SH-SY5Y (cell line): ENCODE results near the gene ZNF764.

ENCODE experiments used
- GATA2 ChIP-seq: IDR thresholded peaks from 2 replicates; pipeline ENCODE4 v1.6.1; 2011; ENCODE audit warnings: mild to moderate bottlenecking, low read depth, low read length
- GATA3 ChIP-seq: IDR thresholded peaks from 2 replicates; pipeline ENCODE4 v1.6.1; 2011; ENCODE audit warnings: low read depth, mild to moderate bottlenecking, low read length, moderate library complexity

ZNF764 gene

GRCh38 chr16:30557957-30558788, at the start of gene ZNF764:
TSS of gene ZNF764 (minus strand) at chr16:30558374. CDS start at chr16:30558182, 192 bp downstream.
- no peak for TF ChIP-seq GATA3
- no peak for TF ChIP-seq GATA2

- no peak for TF ChIP-seq GATA2
- no peak for TF ChIP-seq GATA3
Observed at GRCh38 chr16:30606004-30606403, 47.8 kb upstream of the ZNF764 start.

- TF ChIP-seq GATA2 (no peak), GATA3 (no peak)
Observed at GRCh38 chr16:30605158-30605557, 47.0 kb upstream of the ZNF764 start.

- TF ChIP-seq GATA3: no peak
- no peak for TF ChIP-seq GATA2
Observed at GRCh38 chr16:30604316-30604947, 46.3 kb upstream of the ZNF764 start.

GRCh38 chr16:30603945-30604315, 45.8 kb upstream of the ZNF764 start:
- TF ChIP-seq GATA2 (no peak), GATA3 (no peak)

GRCh38 chr16:30602616-30603277, 44.6 kb upstream of the ZNF764 start:
- TF ChIP-seq GATA2 (no peak), GATA3 (no peak)

- TF ChIP-seq GATA2: no peak
- TF ChIP-seq GATA3: no peak
Observed at GRCh38 chr16:30601966-30602365, 43.8 kb upstream of the ZNF764 start.

GRCh38 chr16:30600929-30601328, 42.8 kb upstream of the ZNF764 start:
- TF ChIP-seq GATA2: no peak
- no peak for TF ChIP-seq GATA3

- no peak for TF ChIP-seq GATA3
- no peak for TF ChIP-seq GATA2
Observed at GRCh38 chr16:30600215-30600614, 42.0 kb upstream of the ZNF764 start.

GRCh38 chr16:30592871-30593270, 34.7 kb upstream of the ZNF764 start:
- TF ChIP-seq GATA3 (no peak), GATA2 (no peak)

GRCh38 chr16:30588651-30589050, 30.5 kb upstream of the ZNF764 start:
- TF ChIP-seq GATA3 (no peak), GATA2 (no peak)

- TF ChIP-seq GATA3 (no peak), GATA2 (no peak)
Observed at GRCh38 chr16:30585400-30586191, 27.4 kb upstream of the ZNF764 start, which contains the start of gene ZNF785. TSS of gene ZNF785 (minus strand) at chr16:30585697. CDS start at chr16:30585611, 86 bp downstream.

- TF ChIP-seq GATA2: no peak
- TF ChIP-seq GATA3: no peak
Observed at GRCh38 chr16:30585022-30585399, 26.8 kb upstream of the ZNF764 start.
